Measurements from ENCODE around the gene WNT11.

GRCh38 chr11:76162336-76163288, 43.7 kb downstream of the WNT11 start:
- TF ChIP-seq POLR2A (IDR thresholded peaks at IDR 0.05) = no peak
- TF ChIP-seq CTCF (IDR thresholded peaks at IDR 0.05) = no peak
